Measurements from ENCODE around the gene HNRNPC. TPM values are rescaled to one million over a fixed set of nuclear protein-coding genes. Genes with fewer than 3 reads are reported as not detected.
"Not testable (repeated sequence)": the region's sequence is repeated elsewhere in the genome, so short reads cannot be mapped to it uniquely, and the experiment has no call there.

Gene HNRNPC
- total and polyA plus RNA-seq, 2 experiments from 2014 or later, result 513 to 800 TPM

GRCh38 chr14:21257394-21257909 lies 11.8 kb downstream of the HNRNPC start:
- no peaks in the 10 kb centered on the region for H3K9me2 ChIP-seq (replicated peaks; ENCODE audit: insufficient read depth)
- TF ChIP-seq EZH2 (IDR thresholded peaks at IDR 0.05; ENCODE audit: borderline replicate concordance) (no peak), EZH2phosphoT487 (IDR thresholded peaks at IDR 0.05; ENCODE audit: low read depth, severe bottlenecking, unreplicated experiment) (no peak), CTCF (IDR thresholded peaks at IDR 0.05; ENCODE audit: poor library complexity) (no peak)
- DNase-seq (ENCODE audit: low spot score), result no peak
- H3K4me2 ChIP-seq, result peak overlapping the region; percentile 44
- no peaks in the 10 kb centered on the region for H3K9me3 ChIP-seq (ENCODE audit: low read depth)
- no peak overlapping the region for H3K4me3 ChIP-seq
- 66% methylated on average over 7 of the region's 7 CpGs for WGBS (ENCODE audit: low lambda C conversion rate, missing lambda C conversion rate)
- peaks cover 29% of the 10 kb centered on the region for H3K4me1 ChIP-seq (ENCODE audit: insufficient read depth)
- H3K27ac ChIP-seq, result peak overlapping the region; percentile 5
- H3K36me3 ChIP-seq (replicated peaks; ENCODE audit: insufficient read depth, low read depth), result peaks cover 5% of the 10 kb centered on the region
- peaks cover 100% of the 10 kb centered on the region for H4K20me1 ChIP-seq (ENCODE audit: insufficient read depth, poor library complexity, severe bottlenecking)
- no peak overlapping the region for H2AFZ ChIP-seq
- H3K27me3 ChIP-seq, result no peaks in the 10 kb centered on the region
- peaks cover 100% of the 10 kb centered on the region for H3K79me2 ChIP-seq

GRCh38 chr14:21256539-21257393 lies 12.5 kb downstream of the HNRNPC start:
- TF ChIP-seq EZH2 (IDR thresholded peaks at IDR 0.05; ENCODE audit: borderline replicate concordance) (no peak), CTCF (IDR thresholded peaks at IDR 0.05; ENCODE audit: poor library complexity) (no peak), EZH2phosphoT487 (IDR thresholded peaks at IDR 0.05; ENCODE audit: low read depth, severe bottlenecking, unreplicated experiment) (no peak)
- Histone ChIP-seq H4K20me1 (ENCODE audit: insufficient read depth, poor library complexity, severe bottlenecking) (peaks cover 100% of the 10 kb centered on the region), H3K36me3 (replicated peaks; ENCODE audit: insufficient read depth, low read depth) (no peaks in the 10 kb centered on the region), H3K4me3 (no peak overlapping the region), H3K27me3 (no peaks in the 10 kb centered on the region), H3K4me2 (peak overlapping the region; percentile 44), H3K27ac (peak overlapping the region; percentile 3), H2AFZ (no peak overlapping the region), H3K4me1 (ENCODE audit: insufficient read depth) (peaks cover 22% of the 10 kb centered on the region), H3K79me2 (peaks cover 100% of the 10 kb centered on the region), H3K9me2 (replicated peaks; ENCODE audit: insufficient read depth) (no peaks in the 10 kb centered on the region), H3K9me3 (ENCODE audit: low read depth) (no peaks in the 10 kb centered on the region)
- 95% methylated on average over 10 of the region's 10 CpGs for WGBS (ENCODE audit: low lambda C conversion rate, missing lambda C conversion rate)
- no peak for DNase-seq (ENCODE audit: low spot score)

GRCh38 chr14:21256102-21256447 lies 13.2 kb downstream of the HNRNPC start:
- Histone ChIP-seq H3K79me2 (peaks cover 100% of the 10 kb centered on the region), H4K20me1 (ENCODE audit: insufficient read depth, poor library complexity, severe bottlenecking) (peaks cover 100% of the 10 kb centered on the region), H3K4me2 (peak overlapping the region; percentile 44), H3K4me1 (ENCODE audit: insufficient read depth) (peaks cover 22% of the 10 kb centered on the region), H3K27ac (peak overlapping the region; percentile 3)
- H3K4me3 ChIP-seq; H3K36me3 ChIP-seq (replicated peaks; ENCODE audit: insufficient read depth, low read depth); DNase-seq (ENCODE audit: low spot score); H3K27me3 ChIP-seq; H2AFZ ChIP-seq; H3K9me3 ChIP-seq (ENCODE audit: low read depth); H3K9me2 ChIP-seq (replicated peaks; ENCODE audit: insufficient read depth): not testable (repeated sequence)
- 82% methylated on average over 8 of the region's 8 CpGs for WGBS (ENCODE audit: low lambda C conversion rate, missing lambda C conversion rate)

- Histone ChIP-seq H2AFZ (no peak overlapping the region), H3K9me3 (ENCODE audit: low read depth) (no peaks in the 10 kb centered on the region), H3K79me2 (peaks cover 100% of the 10 kb centered on the region), H3K4me1 (ENCODE audit: insufficient read depth) (peaks cover 22% of the 10 kb centered on the region), H3K27ac (peak overlapping the region; percentile 3), H4K20me1 (ENCODE audit: insufficient read depth, poor library complexity, severe bottlenecking) (peaks cover 100% of the 10 kb centered on the region), H3K4me2 (peak overlapping the region; percentile 44), H3K36me3 (replicated peaks; ENCODE audit: insufficient read depth, low read depth) (no peaks in the 10 kb centered on the region), H3K9me2 (replicated peaks; ENCODE audit: insufficient read depth) (no peaks in the 10 kb centered on the region), H3K4me3 (no peak overlapping the region), H3K27me3 (no peaks in the 10 kb centered on the region)
- no peak for DNase-seq (ENCODE audit: low spot score)
- no peak for TF ChIP-seq CTCF (IDR thresholded peaks at IDR 0.05; ENCODE audit: poor library complexity)
- TF ChIP-seq EZH2 (IDR thresholded peaks at IDR 0.05; ENCODE audit: borderline replicate concordance), result no peak
- no peak for TF ChIP-seq EZH2phosphoT487 (IDR thresholded peaks at IDR 0.05; ENCODE audit: low read depth, severe bottlenecking, unreplicated experiment)
- 71% methylated on average over 4 of the region's 4 CpGs for WGBS (ENCODE audit: low lambda C conversion rate, missing lambda C conversion rate)
These were observed 13.7 kb downstream of the HNRNPC start for GRCh38 chr14:21255385-21256101.
